Calu3 (cell line): Measurements from ENCODE around the gene SLC5A10. TPM values are rescaled to one million over a fixed set of nuclear protein-coding genes. Genes with fewer than 3 reads are reported as not detected.

Source experiments
- BruUV-seq: library from RNA; stranded (reverse); fragments of 400-500 nt; replicated peaks from 2 replicates; lab custom pipeline; 2021; lab: Mats Ljungman, UMichigan
- CTCF ChIA-PET: fragments of 300-600 bp; sonication (Branson Sonifier 250); formaldehyde crosslinking; loops from one replicate; lab custom pipeline; 2022; ENCODE audit warnings: antibody characterized with exemption; lab: Charles Lee
- DNase-seq: peaks from one replicate; pipeline ENCODE4 v3.0.0; 2022
- H3K27ac Mint-ChIP-seq: one replicate; pipeline ENCODE4 v1.8.0; 2022; ENCODE audit warnings: mixed read lengths; ENCODE audit not compliant: unreplicated experiment
- H3K27me3 Mint-ChIP-seq: one replicate; pipeline ENCODE4 v1.8.0; 2022; ENCODE audit warnings: mixed read lengths; ENCODE audit not compliant: unreplicated experiment
- H3K36me3 Mint-ChIP-seq: one replicate; pipeline ENCODE4 v1.8.0; 2022; ENCODE audit warnings: mild to moderate bottlenecking, moderate library complexity, mixed read lengths; ENCODE audit not compliant: insufficient read depth, unreplicated experiment
- H3K4me1 Mint-ChIP-seq: one replicate; pipeline ENCODE4 v1.8.0; 2022; ENCODE audit warnings: mild to moderate bottlenecking, low read depth, mixed read lengths; ENCODE audit not compliant: unreplicated experiment
- H3K4me3 Mint-ChIP-seq: one replicate; pipeline ENCODE4 v1.8.0; 2022; ENCODE audit warnings: mild to moderate bottlenecking, low read depth, moderate library complexity, mixed read lengths; ENCODE audit not compliant: unreplicated experiment
- H3K9me3 Mint-ChIP-seq: one replicate; pipeline ENCODE4 v1.8.0; 2022; ENCODE audit warnings: low read depth, mixed read lengths; ENCODE audit not compliant: unreplicated experiment
- CTCF ChIP-seq: fragments of 200-600 bp; IDR thresholded peaks from one replicate; pipeline ENCODE4 v1.8.0; 2022; ENCODE audit warnings: antibody characterized with exemption; ENCODE audit not compliant: unreplicated experiment
- intact Hi-C: fragments of 100-400 bp; cut with micrococcal nuclease; formaldehyde crosslinking; loops from one replicate; pipeline ENCODE4 v1.10.0; 2022; ENCODE audit not compliant: unreplicated experiment
- total RNA-seq: library from RNA; stranded (reverse); gene quantifications from 2 replicates; pipeline ENCODE4 v1.2.3, GENCODE V29; 2022

SLC5A10 gene
- total RNA-seq, 1 experiment from 2014 or later = not detected

GRCh38 chr17:19012171-19013080 is 60.5 kb downstream of the SLC5A10 start:
- no peak for TF ChIP-seq CTCF
- Mint-ChIP-seq H3K27me3 (no peaks in the 10 kb centered on the region), H3K36me3 (no peaks in the 10 kb centered on the region), H3K4me3 (no peak overlapping the region), H3K9me3 (no peaks in the 10 kb centered on the region), H3K27ac (no peak overlapping the region), H3K4me1 (peaks cover 16% of the 10 kb centered on the region)
- intact Hi-C loops = no loop called here
- no peak for DNase-seq
- CTCF ChIA-PET = interaction anchor here (1.0 kb wide), 2 partner anchors 10 to 14 kb away, joined by 3 read pairs; no protein-coding TSS in a partner anchor
- BruUV-seq = no TSS peak

- no peak for TF ChIP-seq CTCF
- H3K9me3 Mint-ChIP-seq = no peaks in the 10 kb centered on the region
- intact Hi-C loops = no loop called here
- H3K4me3 Mint-ChIP-seq = no peak overlapping the region
- peaks cover 16% of the 10 kb centered on the region for H3K4me1 Mint-ChIP-seq
- H3K27me3 Mint-ChIP-seq = no peaks in the 10 kb centered on the region
- CTCF ChIA-PET = no interaction called here
- no peak for DNase-seq
- H3K36me3 Mint-ChIP-seq = no peaks in the 10 kb centered on the region
- no TSS peak for BruUV-seq
- H3K27ac Mint-ChIP-seq = no peak overlapping the region
Observed at GRCh38 chr17:19013226-19013625, 61.3 kb downstream of the SLC5A10 start.

GRCh38 chr17:19013806-19014627 is 62.1 kb downstream of the SLC5A10 start:
- intact Hi-C loops = no loop called here

More at GRCh38 chr17:19013806-19014627, 62.1 kb downstream of the SLC5A10 start:
- Mint-ChIP-seq H3K9me3 (no peaks in the 10 kb centered on the region), H3K36me3 (no peaks in the 10 kb centered on the region), H3K4me1 (peaks cover 16% of the 10 kb centered on the region), H3K27ac (no peak overlapping the region), H3K4me3 (no peak overlapping the region), H3K27me3 (no peaks in the 10 kb centered on the region)
- CTCF ChIA-PET = no interaction called here
- no TSS peak for BruUV-seq
- DNase-seq = no peak
- no peak for TF ChIP-seq CTCF
